ENCODE measurements around the gene ALDH1L1. TPM values are rescaled to one million over a fixed set of nuclear protein-coding genes. Genes with fewer than 3 reads are reported as not detected.
"Not testable (repeated sequence)": the region's sequence is repeated elsewhere in the genome, so short reads cannot be mapped to it uniquely, and the experiment has no call there.

Gene ALDH1L1
- total RNA-seq, 1 donor from 2014 or later, result not detected

GRCh38 chr3:126104742-126105605 lies 75.4 kb downstream of the ALDH1L1 start:
- DNase-seq, result no peak

- DNase-seq, result no peak
These were observed 76.3 kb downstream of the ALDH1L1 start for GRCh38 chr3:126104028-126104635.

GRCh38 chr3:126103121-126104027 lies 77.0 kb downstream of the ALDH1L1 start:
- DNase-seq, result no peak

GRCh38 chr3:126102530-126102951 lies 77.8 kb downstream of the ALDH1L1 start:
- no peak for DNase-seq

GRCh38 chr3:126102011-126102410 lies 78.4 kb downstream of the ALDH1L1 start:
- DNase-seq, result no peak

GRCh38 chr3:126101521-126101982 lies 78.8 kb downstream of the ALDH1L1 start:
- peak; percentile 37 for DNase-seq

GRCh38 chr3:126100634-126101301 lies 79.6 kb downstream of the ALDH1L1 start:
- DNase-seq, result peak; percentile 19

- no peak for DNase-seq
These were observed 80.1 kb downstream of the ALDH1L1 start for GRCh38 chr3:126100269-126100633.

- peak; percentile 8 for DNase-seq
These were observed 82.0 kb downstream of the ALDH1L1 start for GRCh38 chr3:126098391-126098858.

GRCh38 chr3:126097801-126098200 lies 82.6 kb downstream of the ALDH1L1 start:
- no peak for DNase-seq

GRCh38 chr3:126096274-126096673 lies 84.1 kb downstream of the ALDH1L1 start:
- not testable (repeated sequence) for DNase-seq

- not testable (repeated sequence) for DNase-seq
These were observed 88.3 kb downstream of the ALDH1L1 start for GRCh38 chr3:126092128-126092527.

- DNase-seq, result no peak
These were observed 92.7 kb downstream of the ALDH1L1 start for GRCh38 chr3:126087552-126088175.

- no peak for DNase-seq
These were observed 94.5 kb downstream of the ALDH1L1 start for GRCh38 chr3:126085841-126086240.

GRCh38 chr3:126085276-126085675 lies 95.1 kb downstream of the ALDH1L1 start:
- DNase-seq, result no peak

GRCh38 chr3:126084768-126085180 lies 95.6 kb downstream of the ALDH1L1 start:
- DNase-seq, result no peak

GRCh38 chr3:126083913-126084767 lies 96.2 kb downstream of the ALDH1L1 start, which contains the start of gene SLC41A3:
SLC41A3 (minus strand) TSS chr3:126084124; CDS start chr3:126068219, 15,905 bp downstream.
- peak; percentile 75 for DNase-seq

GRCh38 chr3:126083511-126083912 lies 96.9 kb downstream of the ALDH1L1 start:
- DNase-seq, result peak; percentile 41

GRCh38 chr3:126083138-126083445 lies 97.3 kb downstream of the ALDH1L1 start:
- no peak for DNase-seq

- no peak for DNase-seq
These were observed 97.8 kb downstream of the ALDH1L1 start for GRCh38 chr3:126082362-126083137.

All from dermis blood vessel endothelial cell (primary cell).